K562 (cell line): Measurements from ENCODE around the gene RPUSD2. TPM values are rescaled to one million over a fixed set of nuclear protein-coding genes. Genes with fewer than 3 reads are reported as not detected.

Source experiments
- BHLHE40 ChIP-seq: IDR thresholded peaks from 2 replicates; pipeline ENCODE4 v1.6.1; 2011; ENCODE audit warnings: low read length, improper control_type of control experiment
- BRD9 ChIP-seq: fragments of 450-650 bp; IDR thresholded peaks from 2 replicates; pipeline ENCODE4 v1.6.1; 2018; ENCODE audit warnings: low read depth; ENCODE audit not compliant: partially characterized antibody
- CTBP1 ChIP-seq: fragments of 450-650 bp; IDR thresholded peaks from 2 replicates; pipeline ENCODE4 v1.6.1; 2016; ENCODE audit warnings: borderline replicate concordance
- JUND ChIP-seq, 2 experiments: IDR thresholded peaks; 2 replicates in 1 of 2; 3 replicates in 1 of 2; pipeline ENCODE4 v1.6.1; 2011; ENCODE audit warnings: borderline replicate concordance in 2 of 2, low read depth in 2 of 2, low read length in 2 of 2, improper control_type of control experiment in 1 of 2, missing biosample characterization in 1 of 2, missing genetic modification characterization in 1 of 2, missing genetic modification reagents in 1 of 2
- RCOR1 ChIP-seq, 2 experiments: IDR thresholded peaks; 2 replicates each; pipeline ENCODE4 v1.6.1; 2012; ENCODE audit warnings: low read depth in 2 of 2, low read length in 2 of 2, borderline replicate concordance in 1 of 2, improper control_type of control experiment in 1 of 2
- THRAP3 ChIP-seq: fragments of 450-650 bp; IDR thresholded peaks from 2 replicates; pipeline ENCODE4 v1.6.1; 2016; ENCODE audit warnings: mild to moderate bottlenecking, inconsistent platforms, borderline replicate concordance
- polyA plus RNA-seq, 8 experiments: library from polyadenylated mRNA; depleted of rRNA in 4 of 8; stranded (reverse) in 5 of 8; unstranded in 3 of 8; fragments of >200 nt; fragmentation: Nextera tagmentation in 2 of 8; fragmentation: Illumina TruSeq in 1 of 8; extraction: Ambion mirVana in 2 of 8; extraction: Trizol in 1 of 8; gene quantifications; 2 replicates each; pipeline versions ENCODE4 v1.2.1 to v1.2.3, GENCODE V29; 2011 to 2014; ENCODE audit warnings: inconsistent platforms in 1 of 8, missing spikeins in 1 of 8
- total RNA-seq, 7 experiments: library from RNA; depleted of rRNA in 6 of 7; stranded (reverse); fragments of >200 nt in 6 of 7; fragmentation: Illumina TruSeq in 2 of 7; extraction: Trizol in 2 of 7; gene quantifications; 2 replicates each; pipeline versions ENCODE4 v1.2.1 to v1.2.3, GENCODE V29; 2011 to 2021; ENCODE audit warnings: low replicate concordance in 1 of 7
- TF ChIP-seq, protein P1 (sequence below): sonication (generic); formaldehyde crosslinking; IDR thresholded peaks from 2 replicates; pipeline ENCODE4 v1.8.0; 2022; ENCODE audit warnings: mild to moderate bottlenecking, missing genetic modification reagents, borderline replicate concordance
- TF ChIP-seq, protein P2 (sequence below): fragments of 450-650 bp; formaldehyde crosslinking; IDR thresholded peaks from 2 replicates; pipeline ENCODE4 v1.4.0; 2020; ENCODE audit warnings: mild to moderate bottlenecking, moderate library complexity

The RPUSD2 gene
- total and polyA plus RNA-seq, 9 of the 15 experiments (the other 6 are each of a cell fraction or from before 2014, with no cell fraction given) = 3.7 to 30.2 (median 14.3) TPM

DNA sequence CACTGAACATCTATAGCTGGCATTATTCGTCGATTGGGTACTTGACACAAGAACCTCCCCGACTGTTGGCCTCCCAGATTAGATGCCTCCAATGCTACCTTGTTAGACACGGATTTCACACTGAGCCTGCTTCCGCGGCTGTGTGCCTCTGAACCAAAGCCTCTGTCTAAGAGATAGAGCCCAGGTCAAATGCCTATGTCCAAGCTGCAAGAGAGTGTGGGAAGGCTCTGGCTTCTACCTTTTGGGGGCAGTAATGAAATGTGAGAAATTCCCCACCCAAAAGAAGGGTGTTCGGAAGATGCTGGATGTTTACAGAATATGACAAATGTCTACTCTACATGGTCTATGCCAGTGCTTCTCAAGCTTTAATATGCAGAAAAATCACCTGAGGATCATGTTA lies 2.0 kb upstream of the RPUSD2 start (continued):
- TF ChIP-seq BRD9 = peak; percentile 24
- TF ChIP-seq, protein P1, sequence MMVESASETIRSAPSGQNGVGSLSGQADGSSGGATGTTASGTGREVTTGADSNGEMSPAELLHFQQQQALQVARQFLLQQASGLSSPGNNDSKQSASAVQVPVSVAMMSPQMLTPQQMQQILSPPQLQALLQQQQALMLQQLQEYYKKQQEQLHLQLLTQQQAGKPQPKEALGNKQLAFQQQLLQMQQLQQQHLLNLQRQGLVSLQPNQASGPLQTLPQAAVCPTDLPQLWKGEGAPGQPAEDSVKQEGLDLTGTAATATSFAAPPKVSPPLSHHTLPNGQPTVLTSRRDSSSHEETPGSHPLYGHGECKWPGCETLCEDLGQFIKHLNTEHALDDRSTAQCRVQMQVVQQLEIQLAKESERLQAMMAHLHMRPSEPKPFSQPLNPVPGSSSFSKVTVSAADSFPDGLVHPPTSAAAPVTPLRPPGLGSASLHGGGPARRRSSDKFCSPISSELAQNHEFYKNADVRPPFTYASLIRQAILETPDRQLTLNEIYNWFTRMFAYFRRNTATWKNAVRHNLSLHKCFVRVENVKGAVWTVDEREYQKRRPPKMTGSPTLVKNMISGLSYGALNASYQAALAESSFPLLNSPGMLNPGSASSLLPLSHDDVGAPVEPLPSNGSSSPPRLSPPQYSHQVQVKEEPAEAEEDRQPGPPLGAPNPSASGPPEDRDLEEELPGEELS (CRISPR knock-in tag) = no peak
- peak in 1 of 2 experiments; percentile 66; a peak in 2 of 4 replicates for TF ChIP-seq RCOR1 (IDR thresholded peaks at IDR 0.05; ENCODE audit: borderline replicate concordance in 1 of 2, low read depth in 2 of 2, low read length in 2 of 2)
- 0 out of 2 replicates have a peak, but pooled peaks have one; percentile 3 for TF ChIP-seq BHLHE40
- TF ChIP-seq CTBP1 = peak; percentile 59; the same call in 1 of the 2 replicates
- 0 out of 2 replicates have a peak, but pooled peaks have one; percentile 20 for TF ChIP-seq JUND (IDR thresholded peaks at IDR 0.05; ENCODE audit: borderline replicate concordance, low read depth, low read length)
- no peak; the same call in 2 of the 3 replicates for TF ChIP-seq JUND (tag; IDR thresholded peaks at IDR 0.05; ENCODE audit: borderline replicate concordance, low read depth, low read length)
- TF ChIP-seq THRAP3 = no peak
- TF ChIP-seq, protein P2, sequence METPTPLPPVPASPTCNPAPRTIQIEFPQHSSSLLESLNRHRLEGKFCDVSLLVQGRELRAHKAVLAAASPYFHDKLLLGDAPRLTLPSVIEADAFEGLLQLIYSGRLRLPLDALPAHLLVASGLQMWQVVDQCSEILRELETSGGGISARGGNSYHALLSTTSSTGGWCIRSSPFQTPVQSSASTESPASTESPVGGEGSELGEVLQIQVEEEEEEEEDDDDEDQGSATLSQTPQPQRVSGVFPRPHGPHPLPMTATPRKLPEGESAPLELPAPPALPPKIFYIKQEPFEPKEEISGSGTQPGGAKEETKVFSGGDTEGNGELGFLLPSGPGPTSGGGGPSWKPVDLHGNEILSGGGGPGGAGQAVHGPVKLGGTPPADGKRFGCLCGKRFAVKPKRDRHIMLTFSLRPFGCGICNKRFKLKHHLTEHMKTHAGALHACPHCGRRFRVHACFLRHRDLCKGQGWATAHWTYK (CRISPR knock-in tag) = no peak
